ENCODE data around the gene IFRD2.

The IFRD2 gene

DNA sequence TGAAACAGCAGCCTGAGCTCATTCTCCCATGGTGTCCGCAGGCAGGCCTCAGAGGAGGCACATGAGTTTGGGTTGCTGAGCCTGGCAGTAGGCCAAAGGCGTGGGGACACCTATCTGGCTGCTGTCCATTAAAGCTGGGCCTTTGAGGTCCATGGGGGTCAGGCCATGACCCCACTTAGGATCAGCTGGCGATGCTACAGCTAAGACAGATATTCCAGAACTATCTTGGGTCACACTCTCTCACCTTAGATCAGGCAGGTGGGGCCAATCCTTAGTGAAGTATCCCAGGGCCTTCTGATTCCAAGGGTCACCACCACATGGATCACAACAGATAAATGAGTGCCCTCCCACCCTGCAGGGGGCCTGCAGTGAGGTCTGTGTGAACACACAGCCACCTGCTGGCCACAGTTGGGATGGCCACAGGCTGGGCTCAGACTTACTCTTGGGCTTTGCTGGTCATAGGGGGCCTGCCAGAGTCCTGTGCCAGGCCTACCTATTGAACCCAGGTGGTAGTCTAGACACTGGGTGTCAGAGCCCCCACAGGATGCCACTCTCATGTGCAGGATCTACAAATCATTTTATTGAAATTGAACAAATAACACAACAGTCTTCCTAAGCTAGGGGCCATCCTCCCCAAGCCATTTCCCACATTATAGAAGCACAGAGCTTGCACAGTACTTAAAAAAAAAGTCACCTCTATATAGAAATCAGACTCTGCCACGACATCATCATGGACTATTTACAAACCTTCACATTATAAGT, 32.3 kb upstream of the IFRD2 start:
- H3K36me3 ChIP-seq (ENCODE audit: control insufficient read depth in 1 of 2, insufficient read depth in 2 of 2, low read length in 2 of 2): peaks cover 3 to 18% of the 10 kb centered on the region in 2 donors
- H3K9me3 ChIP-seq (ENCODE audit: control insufficient read depth in 1 of 2, low read length in 2 of 2): no peaks in the 10 kb centered on the region
- no peak overlapping the region for H3K4me3 ChIP-seq (ENCODE audit: low read depth in 1 of 2, low read length in 2 of 2)
- peak overlapping the region; percentile 26 to 38 for H3K9ac ChIP-seq (ENCODE audit: low read depth in 1 of 2, low read length in 2 of 2)
- peaks cover 40 to 64% of the 10 kb centered on the region in 2 donors for H3K4me1 ChIP-seq (ENCODE audit: control insufficient read depth in 1 of 2, insufficient read depth in 2 of 2, low read length in 2 of 2)
- H3K27ac ChIP-seq (ENCODE audit: low read depth, low read length): no peak overlapping the region
- H3K27me3 ChIP-seq (ENCODE audit: control insufficient read depth in 1 of 2, insufficient read depth in 2 of 2, low read length in 2 of 2): no peaks in the 10 kb centered on the region

DNA sequence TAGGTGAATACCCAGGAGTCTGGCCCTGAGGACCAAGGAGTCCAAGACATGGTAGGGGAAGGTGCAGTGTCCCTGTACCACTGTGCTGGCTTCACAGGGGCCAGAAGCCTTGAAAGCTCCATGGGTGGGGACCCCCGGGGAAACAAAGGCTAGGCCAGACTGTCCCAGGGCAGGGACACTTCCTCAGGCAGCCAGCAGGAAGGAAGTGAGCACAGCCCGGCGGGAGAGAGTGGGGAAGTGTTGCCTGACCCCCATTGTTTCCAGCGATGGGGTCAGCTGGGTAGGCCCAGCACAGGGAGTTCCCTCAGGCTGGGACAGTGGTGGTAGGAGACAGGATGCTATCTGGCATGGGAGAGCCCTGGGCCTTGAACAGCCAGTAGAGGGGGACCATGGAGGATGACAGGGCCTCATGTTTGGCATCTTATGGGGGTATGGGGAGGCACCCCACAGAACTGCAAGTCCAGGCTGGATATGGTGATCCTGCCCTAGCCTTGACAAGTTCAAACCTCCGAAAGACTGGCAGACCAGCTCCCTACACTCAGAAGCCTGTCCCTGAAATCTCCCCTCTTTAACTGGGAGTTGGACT, 31.5 kb upstream of the IFRD2 start:
- no peak overlapping the region for H3K9ac ChIP-seq (ENCODE audit: low read depth in 1 of 2, low read length in 2 of 2)
- H3K4me3 ChIP-seq (ENCODE audit: low read depth in 1 of 2, low read length in 2 of 2): no peak overlapping the region
- H3K27ac ChIP-seq (ENCODE audit: low read depth, low read length): peak overlapping the region; percentile 66
- H3K9me3 ChIP-seq (ENCODE audit: control insufficient read depth in 1 of 2, low read length in 2 of 2): no peaks in the 10 kb centered on the region
- H3K4me1 ChIP-seq (ENCODE audit: control insufficient read depth in 1 of 2, insufficient read depth in 2 of 2, low read length in 2 of 2): peaks cover 49 to 71% of the 10 kb centered on the region in 2 donors
- H3K36me3 ChIP-seq (ENCODE audit: control insufficient read depth in 1 of 2, insufficient read depth in 2 of 2, low read length in 2 of 2): peaks cover 5 to 20% of the 10 kb centered on the region in 2 donors
- no peaks in the 10 kb centered on the region for H3K27me3 ChIP-seq (ENCODE audit: control insufficient read depth in 1 of 2, insufficient read depth in 2 of 2, low read length in 2 of 2)

- H3K9me3 ChIP-seq (ENCODE audit: control insufficient read depth in 1 of 2, low read length in 2 of 2): no peaks in the 10 kb centered on the region
- H3K4me3 ChIP-seq (ENCODE audit: low read depth in 1 of 2, low read length in 2 of 2): peak overlapping the region in 1 of 2 donors; percentile 83
- no peaks in the 10 kb centered on the region for H3K27me3 ChIP-seq (ENCODE audit: control insufficient read depth in 1 of 2, insufficient read depth in 2 of 2, low read length in 2 of 2)
- H3K4me1 ChIP-seq (ENCODE audit: control insufficient read depth in 1 of 2, insufficient read depth in 2 of 2, low read length in 2 of 2): peaks cover 54 to 71% of the 10 kb centered on the region in 2 donors
- H3K36me3 ChIP-seq (ENCODE audit: control insufficient read depth in 1 of 2, insufficient read depth in 2 of 2, low read length in 2 of 2): peaks cover 10 to 26% of the 10 kb centered on the region in 2 donors
- H3K27ac ChIP-seq (ENCODE audit: low read depth, low read length): peak overlapping the region; percentile 93
- H3K9ac ChIP-seq (ENCODE audit: low read depth in 1 of 2, low read length in 2 of 2): peak overlapping the region; percentile 43 to 93
Measured at GRCh38 chr3:50323092-50323600, 30.9 kb upstream of the IFRD2 start.

DNA sequence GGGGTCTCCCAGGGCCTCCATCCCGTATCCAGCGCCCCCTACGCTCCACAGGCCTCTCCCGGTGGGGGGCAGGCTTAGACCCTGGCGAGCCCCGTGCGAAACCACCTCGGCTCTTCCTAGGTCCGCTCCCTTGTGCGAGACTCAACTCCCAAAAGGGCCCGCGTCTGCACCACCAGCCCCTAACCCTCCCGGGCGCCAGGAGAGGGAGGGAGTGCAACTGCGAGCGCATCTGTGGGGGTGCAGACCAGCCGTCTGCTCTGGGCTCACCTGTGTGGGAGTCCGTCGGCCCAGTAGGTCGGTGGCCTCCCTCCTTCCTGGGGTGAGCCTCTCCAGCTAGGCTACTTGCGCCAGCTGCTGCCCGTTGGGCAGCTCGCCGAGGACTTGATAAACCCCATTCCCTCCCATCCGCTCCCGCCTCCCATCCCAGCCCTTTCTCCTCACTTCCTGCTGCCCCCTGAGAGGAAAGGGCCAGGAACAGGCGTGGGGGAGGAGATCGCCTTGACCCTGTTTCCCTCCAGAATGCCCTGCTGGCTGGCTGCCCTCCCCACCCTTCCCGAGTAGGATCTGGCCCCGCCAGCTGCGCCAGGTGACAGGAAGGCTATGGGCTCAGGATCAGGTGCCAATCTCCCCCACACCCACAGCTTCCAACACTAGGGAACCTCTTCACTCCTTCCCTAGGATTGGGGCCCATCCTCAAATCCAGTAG, 30.3 kb upstream of the IFRD2 start, which contains the start of gene HYAL2:
HYAL2 (minus strand) TSS at position 360 of the 706 bp plus-strand sequence. CDS start 2,256 bp downstream, outside the sequence.
- Histone ChIP-seq H3K4me3 (ENCODE audit: low read depth in 1 of 2, low read length in 2 of 2) (peak within 1 kb of the TSS; percentile 83 to 94), H3K9ac (ENCODE audit: low read depth in 1 of 2, low read length in 2 of 2) (peak within 1 kb of the TSS; percentile 85 to 93), H3K4me1 (ENCODE audit: control insufficient read depth in 1 of 2, insufficient read depth in 2 of 2, low read length in 2 of 2) (peaks cover 60 to 74% of the 10 kb centered on the region in 2 donors), H3K9me3 (ENCODE audit: control insufficient read depth in 1 of 2, low read length in 2 of 2) (no peaks in the 10 kb centered on the region), H3K36me3 (ENCODE audit: control insufficient read depth in 1 of 2, insufficient read depth in 2 of 2, low read length in 2 of 2) (peaks cover 11 to 29% of the 10 kb centered on the region in 2 donors), H3K27ac (ENCODE audit: low read depth, low read length) (peak within 1 kb of the TSS; percentile 93), H3K27me3 (ENCODE audit: control insufficient read depth in 1 of 2, insufficient read depth in 2 of 2, low read length in 2 of 2) (no peaks in the 10 kb centered on the region)

DNA sequence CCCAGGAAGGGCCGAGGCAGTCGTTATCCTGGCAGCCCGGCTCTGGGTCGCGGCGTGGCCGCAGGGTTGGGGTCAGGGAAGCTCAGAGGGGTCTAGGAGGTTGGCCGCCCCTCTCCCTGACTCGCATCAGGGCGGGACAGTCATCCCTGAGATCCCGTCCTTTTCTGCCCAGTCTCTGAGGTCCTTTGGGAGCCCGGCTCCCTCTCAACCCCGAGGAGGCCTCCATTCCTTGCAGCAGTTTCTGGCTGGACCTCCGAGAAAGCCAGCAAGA, 29.8 kb upstream of the IFRD2 start:
- H3K9ac ChIP-seq (ENCODE audit: low read depth in 1 of 2, low read length in 2 of 2): peak overlapping the region; percentile 43 to 93
- H3K36me3 ChIP-seq (ENCODE audit: control insufficient read depth in 1 of 2, insufficient read depth in 2 of 2, low read length in 2 of 2): peaks cover 11 to 31% of the 10 kb centered on the region in 2 donors
- peak overlapping the region; percentile 93 for H3K27ac ChIP-seq (ENCODE audit: low read depth, low read length)
- H3K9me3 ChIP-seq (ENCODE audit: control insufficient read depth in 1 of 2, low read length in 2 of 2): no peaks in the 10 kb centered on the region
- H3K4me3 ChIP-seq (ENCODE audit: low read depth in 1 of 2, low read length in 2 of 2): peak overlapping the region; percentile 83 to 94
- H3K27me3 ChIP-seq (ENCODE audit: control insufficient read depth in 1 of 2, insufficient read depth in 2 of 2, low read length in 2 of 2): no peaks in the 10 kb centered on the region
- peaks cover 60 to 74% of the 10 kb centered on the region in 2 donors for H3K4me1 ChIP-seq (ENCODE audit: control insufficient read depth in 1 of 2, insufficient read depth in 2 of 2, low read length in 2 of 2)

- H3K4me1 ChIP-seq (ENCODE audit: control insufficient read depth in 1 of 2, insufficient read depth in 2 of 2, low read length in 2 of 2): peaks cover 63 to 76% of the 10 kb centered on the region in 2 donors
Measured at GRCh38 chr3:50321336-50322114, 29.3 kb upstream of the IFRD2 start.

DNA sequence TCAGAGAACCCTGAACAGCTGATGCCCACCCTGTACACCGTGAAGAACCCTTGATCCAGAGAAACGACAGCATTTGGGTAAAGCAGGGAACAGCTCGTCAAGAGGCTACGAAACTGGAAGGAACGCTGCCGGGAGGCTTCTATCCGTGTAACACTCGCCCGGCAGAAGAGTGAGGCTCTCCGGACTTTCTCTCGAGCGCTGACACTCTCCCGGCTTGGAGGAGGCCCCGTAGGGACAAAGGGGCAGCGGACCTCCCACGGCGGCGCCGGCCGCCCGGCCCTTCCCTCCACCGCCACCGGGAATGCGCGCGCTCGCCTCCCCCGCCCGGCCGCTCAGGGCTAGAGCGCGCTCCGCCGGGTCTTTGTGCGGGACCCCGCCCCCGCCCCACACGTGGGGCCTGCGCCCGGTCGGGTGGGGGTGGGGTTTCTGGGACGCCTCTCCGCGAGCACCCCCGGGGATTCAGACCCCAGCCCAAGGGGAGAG, 28.7 kb upstream of the IFRD2 start:
- Histone ChIP-seq H3K4me1 (ENCODE audit: control insufficient read depth in 1 of 2, insufficient read depth in 2 of 2, low read length in 2 of 2) (peaks cover 68 to 80% of the 10 kb centered on the region in 2 donors), H3K9ac (ENCODE audit: low read depth in 1 of 2, low read length in 2 of 2) (peak overlapping the region; percentile 85 to 93)

More at GRCh38 chr3:50321336-50322114, 29.3 kb upstream of the IFRD2 start:
- Histone ChIP-seq H3K9me3 (ENCODE audit: control insufficient read depth in 1 of 2, low read length in 2 of 2) (no peaks in the 10 kb centered on the region), H3K9ac (ENCODE audit: low read depth in 1 of 2, low read length in 2 of 2) (peak overlapping the region; percentile 85 to 93), H3K4me3 (ENCODE audit: low read depth in 1 of 2, low read length in 2 of 2) (peak overlapping the region; percentile 83 to 94), H3K27ac (ENCODE audit: low read depth, low read length) (peak overlapping the region; percentile 93), H3K36me3 (ENCODE audit: control insufficient read depth in 1 of 2, insufficient read depth in 2 of 2, low read length in 2 of 2) (peaks cover 11 to 32% of the 10 kb centered on the region in 2 donors), H3K27me3 (ENCODE audit: control insufficient read depth in 1 of 2, insufficient read depth in 2 of 2, low read length in 2 of 2) (no peaks in the 10 kb centered on the region)

GRCh38 chr3:50319894-50320625, 27.8 kb upstream of the IFRD2 start:
- Histone ChIP-seq H3K9ac (ENCODE audit: low read depth in 1 of 2, low read length in 2 of 2) (peak overlapping the region; percentile 85 to 93), H3K36me3 (ENCODE audit: control insufficient read depth in 1 of 2, insufficient read depth in 2 of 2, low read length in 2 of 2) (peaks cover 8 to 22% of the 10 kb centered on the region in 2 donors), H3K27ac (ENCODE audit: low read depth, low read length) (peak overlapping the region; percentile 93), H3K9me3 (ENCODE audit: control insufficient read depth in 1 of 2, low read length in 2 of 2) (no peaks in the 10 kb centered on the region), H3K4me1 (ENCODE audit: control insufficient read depth in 1 of 2, insufficient read depth in 2 of 2, low read length in 2 of 2) (peaks cover 68 to 80% of the 10 kb centered on the region in 2 donors), H3K27me3 (ENCODE audit: control insufficient read depth in 1 of 2, insufficient read depth in 2 of 2, low read length in 2 of 2) (no peaks in the 10 kb centered on the region), H3K4me3 (ENCODE audit: low read depth in 1 of 2, low read length in 2 of 2) (peak overlapping the region; percentile 83 to 94)

More for the DNA sequence above, 28.7 kb upstream of the IFRD2 start:
- no peaks in the 10 kb centered on the region for H3K9me3 ChIP-seq (ENCODE audit: control insufficient read depth in 1 of 2, low read length in 2 of 2)
- H3K27ac ChIP-seq (ENCODE audit: low read depth, low read length): peak overlapping the region; percentile 93
- peaks cover 11 to 28% of the 10 kb centered on the region in 2 donors for H3K36me3 ChIP-seq (ENCODE audit: control insufficient read depth in 1 of 2, insufficient read depth in 2 of 2, low read length in 2 of 2)
- H3K4me3 ChIP-seq (ENCODE audit: low read depth in 1 of 2, low read length in 2 of 2): peak overlapping the region; percentile 83 to 94
- no peaks in the 10 kb centered on the region for H3K27me3 ChIP-seq (ENCODE audit: control insufficient read depth in 1 of 2, insufficient read depth in 2 of 2, low read length in 2 of 2)

All from duodenal mucosa (tissue), 2 donors.